ENCODE results near the gene BCAP31. TPM values are rescaled to one million over a fixed set of nuclear protein-coding genes. Genes with fewer than 3 reads are reported as not detected.

The BCAP31 gene
- total RNA-seq, result 174 and 188 TPM in 2 replicates

GRCh38 chrX:153724252-153725038 is at the start of gene BCAP31, which contains the start of gene ABCD1:
TSS of gene BCAP31 (minus strand) at chrX:153724387. CDS start at chrX:153723244, 1,143 bp downstream.
TSS of gene ABCD1 (plus strand) at chrX:153724856. CDS start at chrX:153725267, 411 bp downstream.

GRCh38 chrX:153763989-153764755 is 40.0 kb upstream of the BCAP31 start, which contains the start of gene PLXNB3:
TSS of gene PLXNB3 (plus strand) at chrX:153764249. CDS start at chrX:153765536, 1,287 bp downstream.

GRCh38 chrX:153687121-153688039 is 36.8 kb downstream of the BCAP31 start, which contains the start of gene SLC6A8:
TSS of gene SLC6A8 (plus strand) at chrX:153687926. CDS start at chrX:153688575, 649 bp downstream.

GRCh38 chrX:153673428-153674218 is 50.6 kb downstream of the BCAP31 start, which contains the start of gene PNCK:
TSS of gene PNCK (minus strand) at chrX:153673813. CDS start at chrX:153673076, 737 bp downstream.

Other genes starting within 250 kb of the BCAP31 start
- gene BGN, start 229.4 kb downstream of the BCAP31 start, total RNA-seq, result 9.0 and 27.9 TPM in 2 replicates
- under 0.01 TPM in 1 of 2 replicates, not detected in the other for gene ATP2B3, start 206.7 kb downstream of the BCAP31 start, total RNA-seq
- 31.7 and 47.8 TPM in 2 replicates for gene CCNQ, start 125.2 kb downstream of the BCAP31 start, total RNA-seq
- 0.11 TPM in 1 of 2 replicates, not detected in the other for gene DUSP9, start 77.2 kb downstream of the BCAP31 start, total RNA-seq
- gene PNCK, start 50.6 kb downstream of the BCAP31 start, total RNA-seq, result 1.2 TPM in 1 of 2 replicates, not detected in the other
- 7.0 and 19.5 TPM in 2 replicates for gene SLC6A8, start 36.5 kb downstream of the BCAP31 start, total RNA-seq
- 9.6 and 11.0 TPM in 2 replicates for gene ABCD1, start 469 bp upstream of the BCAP31 start, total RNA-seq
- 5.5 and 8.1 TPM in 2 replicates for gene PLXNB3, start 39.9 kb upstream of the BCAP31 start, total RNA-seq
- gene SRPK3, start 56.7 kb upstream of the BCAP31 start, total RNA-seq, result 0.44 and 1.7 TPM in 2 replicates
- gene IDH3G, start 70.0 kb upstream of the BCAP31 start, total RNA-seq, result 50.4 and 60.0 TPM in 2 replicates
- 50.1 and 101 TPM in 2 replicates for gene SSR4, start 70.3 kb upstream of the BCAP31 start, total RNA-seq
- gene PDZD4, start 106.2 kb upstream of the BCAP31 start, total RNA-seq, result 0.12 and 0.22 TPM in 2 replicates
- gene L1CAM, start 161.8 kb upstream of the BCAP31 start, total RNA-seq, result 2.7 and 5.5 TPM in 2 replicates
- not detected in 2 replicates for gene AVPR2, start 180.3 kb upstream of the BCAP31 start, total RNA-seq
- gene ARHGAP4, start 201.9 kb upstream of the BCAP31 start, total RNA-seq, result 2.7 and 3.6 TPM in 2 replicates
- 48.6 and 76.7 TPM in 2 replicates for gene NAA10, start 210.7 kb upstream of the BCAP31 start, total RNA-seq
- 1.4 and 2.0 TPM in 2 replicates for gene RENBP, start 220.3 kb upstream of the BCAP31 start, total RNA-seq
- 14.6 and 21.1 TPM in 2 replicates for gene HCFC1, start 247.4 kb upstream of the BCAP31 start, total RNA-seq
- 6.1 and 7.5 TPM in 2 replicates for gene TMEM187, start 248.4 kb upstream of the BCAP31 start, total RNA-seq